T47D (cell line): Measurements from ENCODE around the gene HMX3.
"Not testable (repeated sequence)": the region's sequence is repeated elsewhere in the genome, so short reads cannot be mapped to it uniquely, and the experiment has no call there.

Experiments
- DNase-seq, 2 experiments: peaks; one replicate each; pipeline versions ENCODE4 v3.0.0 to v3.0.0-alpha.2; 2011 to 2012; ENCODE audit warnings: low read depth in 1 of 2, low spot score in 1 of 2
- JUND ChIP-seq: IDR thresholded peaks from 2 replicates; pipeline ENCODE4 v1.6.1; 2012; ENCODE audit warnings: low read depth
- in situ Hi-C: cut with HindIII; loops from 2 replicates; pipeline ENCODE4 v1.10.0; 2016; ENCODE audit warnings: low sequenced_read_pairs, low pct_unique_long_range_greater_than_20kb

Gene HMX3

DNA sequence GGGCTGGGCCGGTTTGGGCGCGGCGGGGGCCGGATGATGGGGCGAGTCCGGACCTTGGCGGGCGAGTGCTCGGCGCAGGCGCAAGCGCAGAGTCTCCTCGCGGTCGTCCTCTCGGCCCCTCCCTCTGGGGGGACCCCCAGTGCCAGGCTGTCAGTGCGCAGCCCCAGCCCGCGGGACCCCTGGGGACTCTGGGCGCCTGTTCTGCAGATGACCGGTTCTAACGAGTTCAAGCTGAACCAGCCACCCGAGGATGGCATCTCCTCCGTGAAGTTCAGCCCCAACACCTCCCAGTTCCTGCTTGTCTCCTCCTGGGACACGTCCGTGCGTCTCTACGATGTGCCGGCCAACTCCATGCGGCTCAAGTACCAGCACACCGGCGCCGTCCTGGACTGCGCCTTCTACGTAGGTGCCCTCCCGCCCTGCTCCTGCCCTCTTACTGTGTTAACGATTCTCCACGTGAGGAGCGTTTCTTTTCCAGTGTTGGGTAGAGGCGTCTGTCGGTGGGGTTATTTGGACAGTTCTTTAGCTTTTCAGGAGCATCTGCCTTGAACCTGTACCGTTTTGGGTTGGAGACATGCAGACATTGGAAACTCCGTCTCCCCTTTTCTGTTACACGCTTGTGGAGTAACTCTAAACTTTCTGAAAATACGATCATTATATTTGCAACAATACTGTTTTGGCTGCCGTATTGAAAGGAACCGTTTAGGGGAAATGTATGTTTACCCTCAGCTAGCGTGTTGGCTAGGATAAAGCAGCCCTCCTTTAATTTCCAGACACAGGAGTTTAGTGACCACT is 19.1 kb downstream of the HMX3 start:
- DNase-seq = peak in 1 of 2 experiments; percentile 42
- in situ Hi-C loops = no loop called here
- no peak for TF ChIP-seq JUND

DNA sequence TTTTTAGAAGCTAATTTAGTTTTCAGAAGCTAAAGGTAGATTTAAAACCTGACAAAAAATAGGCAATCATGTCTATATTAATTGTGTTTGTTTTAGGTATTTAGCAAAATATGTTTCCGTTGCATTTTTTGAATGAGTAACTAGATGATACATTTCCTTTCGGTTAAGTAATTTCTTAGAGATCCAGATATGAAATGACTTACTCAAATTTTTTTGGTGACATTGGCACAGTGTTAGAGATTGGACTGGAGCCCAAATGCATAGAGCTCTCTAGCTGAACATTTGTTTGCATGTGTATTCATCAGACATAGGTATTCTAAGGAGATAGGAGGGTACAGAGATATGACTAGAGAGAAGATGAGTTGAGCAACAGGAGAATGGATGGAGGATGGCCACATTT is 20.3 kb downstream of the HMX3 start:
- in situ Hi-C loops = no loop called here
- no peak for DNase-seq
- TF ChIP-seq JUND = no peak

DNA sequence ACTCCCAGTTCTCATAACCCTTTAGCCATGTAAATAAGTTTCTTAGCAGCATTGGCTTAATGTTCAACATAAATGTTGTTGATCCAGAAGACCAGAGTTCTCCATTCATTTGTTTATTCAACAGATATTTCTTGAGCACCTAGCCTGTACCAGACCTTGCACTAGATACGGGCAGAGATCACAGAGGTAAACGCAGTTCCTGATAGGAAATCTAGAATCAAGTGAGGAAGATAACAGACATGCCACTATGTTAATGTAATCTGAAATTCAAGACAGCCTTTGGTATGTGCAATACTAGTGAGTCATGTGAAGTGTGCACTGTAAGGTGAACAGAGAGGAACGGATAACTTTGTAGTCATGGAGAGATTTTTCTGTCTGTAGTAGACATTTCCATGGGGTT is 21.4 kb downstream of the HMX3 start:
- no peak for DNase-seq
- no peak for TF ChIP-seq JUND
- in situ Hi-C loops = no loop called here

DNA sequence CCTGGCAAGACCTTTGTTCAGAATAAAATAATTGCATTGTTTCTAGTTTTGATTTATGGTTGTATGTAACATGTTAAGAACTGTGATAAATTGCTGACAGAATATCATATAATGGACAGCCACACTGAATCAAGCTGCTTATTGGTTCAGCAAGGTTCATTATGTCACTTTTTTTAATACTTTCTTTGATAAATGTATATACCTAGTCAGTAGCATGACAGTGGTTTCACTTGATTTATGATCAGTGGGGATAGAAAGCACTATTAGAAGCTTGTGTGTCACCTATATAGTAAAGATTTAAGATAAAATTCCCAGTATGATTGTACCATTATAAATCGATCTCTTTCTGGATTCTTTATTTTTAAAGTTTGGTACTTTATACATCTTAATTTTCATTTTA is 22.9 kb downstream of the HMX3 start:
- in situ Hi-C loops = no loop called here
- DNase-seq = no peak
- no peak for TF ChIP-seq JUND

DNA sequence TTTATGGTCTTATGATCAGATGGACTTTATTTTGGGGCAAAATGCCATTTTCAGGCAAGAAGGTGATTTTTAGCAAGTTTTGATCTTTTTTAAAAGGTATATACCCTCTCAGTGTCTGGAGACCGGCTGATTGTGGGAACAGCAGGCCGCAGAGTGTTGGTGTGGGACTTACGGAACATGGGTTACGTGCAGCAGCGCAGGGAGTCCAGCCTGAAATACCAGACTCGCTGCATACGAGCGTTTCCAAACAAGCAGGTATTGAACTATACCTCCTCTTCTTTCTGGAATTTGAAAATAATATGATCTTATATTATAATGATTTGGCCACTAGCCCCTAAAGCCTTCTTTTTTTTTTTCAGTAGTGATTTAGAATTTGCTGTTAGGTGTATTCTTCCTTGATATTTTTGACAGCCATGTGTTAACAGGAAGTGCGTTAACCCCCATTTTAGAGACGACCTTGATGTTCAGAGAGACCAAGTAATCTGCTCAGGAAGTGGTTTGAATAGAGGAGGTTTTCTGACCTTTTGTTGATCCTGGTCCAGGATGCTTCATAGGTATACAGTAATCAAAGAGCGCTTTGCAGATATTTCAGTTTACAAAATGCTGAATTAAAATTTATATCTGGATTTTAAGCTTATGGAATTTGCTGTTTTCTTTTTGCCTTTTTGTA is 24.7 kb downstream of the HMX3 start:
- TF ChIP-seq JUND = no peak
- no peak for DNase-seq
- in situ Hi-C loops = no loop called here

DNA sequence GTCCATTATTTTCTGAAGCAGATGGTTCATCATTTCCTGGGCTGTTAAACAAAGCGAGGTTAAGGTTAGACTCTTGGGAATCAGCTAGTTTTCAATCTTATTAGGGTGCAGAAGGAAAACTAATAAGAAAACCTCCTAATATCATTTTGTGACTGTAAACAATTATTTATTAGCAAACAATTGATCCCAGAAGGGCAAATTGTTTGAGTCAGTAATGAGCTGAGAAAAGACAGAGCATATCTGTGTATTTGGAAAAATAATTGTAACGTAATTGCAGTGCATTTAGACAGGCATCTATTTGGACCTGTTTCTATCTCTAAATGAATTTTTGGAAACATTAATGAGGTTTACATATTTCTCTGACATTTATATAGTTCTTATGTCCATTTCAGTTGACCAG is 28.5 kb downstream of the HMX3 start:
- no peak for TF ChIP-seq JUND
- in situ Hi-C loops = no loop called here
- DNase-seq = no peak

DNA sequence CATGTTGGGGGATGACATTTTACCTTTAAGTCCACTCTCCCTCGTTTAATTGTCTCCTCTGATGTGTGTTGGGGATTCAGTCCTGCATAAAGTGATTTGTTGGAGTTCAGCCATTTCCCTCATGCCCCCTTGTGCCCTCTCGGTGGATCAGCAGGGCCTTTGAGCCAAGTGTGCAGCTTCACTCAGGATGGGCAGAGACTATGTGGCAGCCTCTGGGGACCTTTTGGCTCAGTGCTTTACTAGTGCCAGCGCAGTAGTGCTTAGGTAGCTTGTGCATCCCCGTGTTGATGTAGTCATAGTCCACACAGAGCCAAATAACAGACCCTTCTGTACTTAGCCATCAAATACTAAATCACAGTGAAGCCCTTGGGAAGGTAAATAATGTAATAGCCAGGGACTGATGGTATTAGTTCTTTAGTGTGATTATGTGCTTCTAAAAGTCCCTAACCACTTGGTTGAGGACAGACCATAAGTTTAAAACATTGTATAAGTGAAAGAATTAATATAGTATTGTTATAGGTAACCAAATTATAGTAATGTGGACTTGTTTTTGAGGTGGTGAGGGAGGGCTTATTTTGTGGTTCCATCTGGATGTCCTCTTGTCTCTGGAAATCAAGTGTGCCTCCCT is 29.8 kb downstream of the HMX3 start:
- no peak for DNase-seq

DNA sequence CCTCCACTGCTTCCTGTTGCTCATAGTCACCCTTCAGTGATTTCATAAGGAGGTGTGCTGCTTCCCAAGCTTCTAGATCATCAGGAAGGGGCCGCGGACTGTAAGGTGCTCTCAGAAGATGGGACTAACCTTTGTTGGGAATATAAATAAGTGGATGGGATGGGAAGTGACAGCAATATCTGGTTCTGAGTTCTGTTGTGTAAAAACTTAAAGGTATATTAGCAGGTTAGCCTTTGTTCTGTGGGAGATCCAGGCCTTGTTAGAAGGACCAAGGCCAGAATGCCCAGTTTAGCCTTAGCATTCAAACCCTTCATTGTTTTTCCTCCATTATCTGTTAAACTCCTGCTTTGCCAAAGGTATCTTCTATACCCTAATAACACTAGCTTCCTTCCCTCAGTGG is 30.8 kb downstream of the HMX3 start:
- in situ Hi-C loops = no loop called here
- no peak for DNase-seq
- TF ChIP-seq JUND = no peak

More for the DNA sequence above, 29.8 kb downstream of the HMX3 start:
- no peak for TF ChIP-seq JUND
- in situ Hi-C loops = no loop called here

DNA sequence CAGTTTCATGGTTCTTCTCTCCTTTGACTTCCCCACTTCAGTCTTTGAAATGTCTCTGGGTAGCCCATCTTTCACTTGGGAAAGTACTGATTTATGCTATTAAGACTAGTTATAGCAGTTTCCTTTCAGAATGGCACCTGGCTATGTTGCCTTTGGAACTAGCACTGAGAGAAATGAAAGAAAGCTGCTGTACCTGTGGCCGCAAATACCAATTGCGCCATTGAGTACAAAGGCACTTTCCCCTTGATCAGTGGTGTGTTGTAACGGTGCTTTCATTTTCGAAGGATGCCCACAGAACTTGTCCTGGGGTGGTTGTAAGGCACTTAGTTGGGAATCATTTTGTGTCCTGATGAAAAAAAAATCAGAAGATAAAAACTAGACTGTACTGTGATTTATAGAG is 35.2 kb downstream of the HMX3 start:
- in situ Hi-C loops = no loop called here
- no peak for DNase-seq
- no peak for TF ChIP-seq JUND

DNA sequence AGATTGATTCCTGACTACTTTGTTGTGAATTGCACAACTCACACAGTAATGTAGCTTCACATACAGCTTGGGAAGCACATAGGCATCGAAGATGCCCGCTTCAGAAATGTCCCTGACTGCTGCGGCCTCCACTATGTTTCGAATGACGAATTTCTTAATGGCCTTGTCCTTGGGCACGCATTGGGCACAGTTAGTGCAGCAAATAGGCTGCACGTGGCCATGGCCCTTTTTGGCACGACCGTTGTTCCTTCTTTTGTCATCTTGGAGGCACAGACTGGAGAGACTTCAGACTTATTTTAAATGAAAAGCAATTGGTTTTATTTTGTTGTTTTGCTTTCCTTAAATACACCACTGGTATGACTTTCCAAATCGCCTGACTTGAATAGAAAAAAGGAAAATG is 35.8 kb downstream of the HMX3 start:
- in situ Hi-C loops, DNase-seq: not testable (repeated sequence)

DNA sequence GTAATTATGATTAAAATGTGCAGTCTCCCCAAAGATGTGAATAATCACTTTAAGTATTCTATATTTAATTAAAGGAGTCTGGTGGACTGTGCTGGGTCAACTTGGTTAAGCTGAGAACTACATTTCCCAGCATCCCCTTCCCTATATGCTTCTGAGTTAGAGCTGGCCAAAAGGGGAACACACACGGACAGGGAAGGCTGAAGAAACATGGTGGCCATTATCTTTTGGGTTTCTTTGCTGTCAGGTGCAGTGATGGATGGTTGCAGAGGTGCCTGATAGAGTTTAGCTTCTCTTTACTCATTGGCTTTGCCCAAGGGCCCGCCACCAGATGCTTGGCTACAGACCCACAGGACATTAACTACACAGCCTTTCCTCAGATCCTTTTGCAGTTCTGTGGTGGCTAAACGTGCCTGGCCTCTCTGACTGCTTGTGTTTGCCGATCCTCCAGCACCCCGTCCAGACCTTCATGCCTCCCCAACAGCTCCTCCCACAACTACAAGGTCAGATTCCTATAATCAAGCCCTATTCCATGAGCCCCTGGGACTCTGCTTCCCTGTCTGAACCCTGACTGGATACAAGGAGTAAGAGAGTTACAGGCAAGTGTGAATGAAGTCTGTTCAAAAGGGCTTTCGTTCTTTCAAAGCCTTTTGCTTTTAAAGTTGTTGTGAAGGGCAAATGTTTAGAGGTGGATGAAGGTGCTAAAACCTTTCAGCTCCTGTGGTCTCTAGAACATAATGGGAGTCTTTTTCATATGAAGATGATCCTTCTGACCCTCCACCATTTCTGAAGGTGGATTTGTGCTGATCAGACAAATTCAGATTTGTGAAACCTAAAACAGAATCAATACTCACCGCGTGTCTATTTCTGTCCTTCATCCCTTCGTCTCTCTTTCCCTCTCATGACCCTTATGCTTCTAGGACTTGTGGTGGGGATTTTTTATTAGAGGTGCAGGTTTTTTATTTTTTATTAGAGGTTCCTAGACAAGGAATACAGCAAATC is 39.9 kb downstream of the HMX3 start:
- no peak for TF ChIP-seq JUND
- in situ Hi-C loops = no loop called here
- no peak for DNase-seq

DNA sequence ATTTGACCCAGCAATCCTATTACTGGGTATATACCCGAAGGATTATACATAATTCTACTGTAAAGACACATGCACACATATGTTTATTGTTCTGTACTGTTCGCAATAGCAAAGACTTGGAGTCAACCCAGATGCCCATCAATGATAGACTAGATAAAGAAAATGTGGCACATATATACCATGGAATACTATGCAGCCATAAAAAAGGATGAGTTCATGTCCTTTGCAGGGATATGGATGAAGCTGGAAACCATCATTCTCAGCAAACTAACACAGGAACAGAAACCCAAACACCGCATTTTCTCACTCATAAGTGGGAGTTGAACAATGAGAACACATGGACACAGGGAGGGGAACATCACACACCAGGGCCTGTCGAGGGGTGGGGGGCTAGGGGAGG is 42.6 kb downstream of the HMX3 start:
- in situ Hi-C loops, DNase-seq: not testable (repeated sequence)
